Muscle of leg (tissue), 16 donors: ENCODE results near the gene TSBP1. TPM values are rescaled to one million over a fixed set of nuclear protein-coding genes. Genes with fewer than 3 reads are reported as not detected.

Experiments
- DNase-seq: peaks from one replicate; pipeline ENCODE4 v3.0.0; 2013
- H3K27ac ChIP-seq: one replicate; pipeline ENCODE4 v1.5.1; 2013; ENCODE audit warnings: mild to moderate bottlenecking, low read length, control low read depth
- H3K27me3 ChIP-seq: one replicate; pipeline ENCODE4 v1.6.1; 2013; ENCODE audit warnings: low read length; ENCODE audit not compliant: control insufficient read depth, insufficient read depth
- H3K36me3 ChIP-seq: one replicate; pipeline ENCODE4 v1.6.1; 2013; ENCODE audit warnings: low read length; ENCODE audit not compliant: control insufficient read depth, insufficient read depth
- H3K4me1 ChIP-seq: one replicate; pipeline ENCODE4 v1.6.1; 2013; ENCODE audit warnings: low read length; ENCODE audit not compliant: control insufficient read depth, insufficient read depth
- H3K4me3 ChIP-seq: one replicate; pipeline ENCODE4 v1.5.1; 2013; ENCODE audit warnings: low read length, control low read depth
- H3K9me3 ChIP-seq: replicated peaks from 2 replicates; pipeline ENCODE4 v1.6.1; 2013; ENCODE audit warnings: low read depth, low read length; ENCODE audit not compliant: control insufficient read depth
- WGBS: methylation state at CpG from one replicate; pipeline ENCODE4 v1.1.5; 2013; ENCODE audit warnings: missing lambda C conversion rate; ENCODE audit not compliant: insufficient coverage; 5-methylcytosine and 5-hydroxymethylcytosine counted together
- long read RNA-seq, 11 donors: transcript quantifications; one replicate each; lab custom pipeline, GENCODE V29; 2026
- polyA plus RNA-seq, 8 donors: library from polyadenylated mRNA; unstranded; fragments of 120-200 nt; gene quantifications; one replicate each; pipeline versions ENCODE4 v1.2.1 to v1.2.3, GENCODE V29; 2013; ENCODE audit warnings: inconsistent platforms in 1 of 8, low replicate concordance in 1 of 8; ENCODE audit not compliant: insufficient read length in 8 of 8, insufficient read depth in 1 of 8
- total RNA-seq: library from RNA; stranded (reverse); fragments of 120-200 nt; gene quantifications from one replicate; pipeline ENCODE4 v1.2.4, GENCODE V29; 2013

The TSBP1 gene, protein sequence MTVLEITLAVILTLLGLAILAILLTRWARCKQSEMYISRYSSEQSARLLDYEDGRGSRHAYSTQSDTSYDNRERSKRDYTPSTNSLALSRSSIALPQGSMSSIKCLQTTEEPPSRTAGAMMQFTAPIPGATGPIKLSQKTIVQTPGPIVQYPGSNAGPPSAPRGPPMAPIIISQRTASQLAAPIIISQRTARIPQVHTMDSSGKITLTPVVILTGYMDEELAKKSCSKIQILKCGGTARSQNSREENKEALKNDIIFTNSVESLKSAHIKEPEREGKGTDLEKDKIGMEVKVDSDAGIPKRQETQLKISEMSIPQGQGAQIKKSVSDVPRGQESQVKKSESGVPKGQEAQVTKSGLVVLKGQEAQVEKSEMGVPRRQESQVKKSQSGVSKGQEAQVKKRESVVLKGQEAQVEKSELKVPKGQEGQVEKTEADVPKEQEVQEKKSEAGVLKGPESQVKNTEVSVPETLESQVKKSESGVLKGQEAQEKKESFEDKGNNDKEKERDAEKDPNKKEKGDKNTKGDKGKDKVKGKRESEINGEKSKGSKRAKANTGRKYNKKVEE
- total RNA-seq: not detected
- polyA plus RNA-seq: under 1 TPM in 2 of 8 donors, not detected in 6; 0.07 to 0.09 TPM
- long read RNA-seq, donor 1: 0 reads
- long read RNA-seq, donor 2: 0 reads
- long read RNA-seq, donor 3: 0 reads
- long read RNA-seq, donor 4: 0 reads
- long read RNA-seq, donor 5: 0 reads
- long read RNA-seq, donor 6, partial matches to known transcripts: 14 of 14 reads
- long read RNA-seq, donor 6, other reads (novel, unspliced or antisense): 0 of 14 reads
- long read RNA-seq, donor 7: 0 reads
- long read RNA-seq, donor 8, partial matches to known transcripts: 9 of 9 reads
- long read RNA-seq, donor 8, other reads (novel, unspliced or antisense): 0 of 9 reads
- long read RNA-seq, donor 9: 0 reads
- long read RNA-seq, donor 10: 0 reads
- long read RNA-seq, donor 11: 0 reads

DNA sequence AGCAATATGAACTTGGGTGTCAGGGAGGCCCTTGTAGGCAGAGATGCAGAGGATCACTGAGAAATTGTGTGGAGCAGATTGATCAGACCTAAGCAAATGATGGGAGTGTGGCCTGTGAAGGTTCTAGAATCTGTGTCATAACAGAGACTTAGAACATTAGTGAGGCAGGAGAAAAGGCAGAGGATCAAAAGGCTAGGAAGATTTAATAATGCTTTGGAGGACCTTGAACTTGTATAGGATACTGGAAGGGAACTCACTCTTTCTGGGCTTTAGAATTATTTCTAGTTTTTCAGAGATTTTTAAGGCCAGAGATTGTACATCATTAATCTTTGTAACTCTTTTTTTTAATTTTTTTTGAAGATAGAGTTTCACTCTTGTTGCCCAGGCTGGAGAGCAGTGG lies at the start of gene TSBP1:
TSS of gene TSBP1 (minus strand) at position 101 of the 400 bp plus-strand sequence. CDS start 197 bp downstream, outside the sequence.
- Histone ChIP-seq H3K27me3 (no peaks in the 10 kb centered on the region), H3K36me3 (no peaks in the 10 kb centered on the region), H3K9me3 (no peaks in the 10 kb centered on the region), H3K4me1 (no peaks in the 10 kb centered on the region), H3K4me3 (no peak within 1 kb of the TSS), H3K27ac (peak within 1 kb of the TSS; percentile 13)
- no peak for DNase-seq

DNA sequence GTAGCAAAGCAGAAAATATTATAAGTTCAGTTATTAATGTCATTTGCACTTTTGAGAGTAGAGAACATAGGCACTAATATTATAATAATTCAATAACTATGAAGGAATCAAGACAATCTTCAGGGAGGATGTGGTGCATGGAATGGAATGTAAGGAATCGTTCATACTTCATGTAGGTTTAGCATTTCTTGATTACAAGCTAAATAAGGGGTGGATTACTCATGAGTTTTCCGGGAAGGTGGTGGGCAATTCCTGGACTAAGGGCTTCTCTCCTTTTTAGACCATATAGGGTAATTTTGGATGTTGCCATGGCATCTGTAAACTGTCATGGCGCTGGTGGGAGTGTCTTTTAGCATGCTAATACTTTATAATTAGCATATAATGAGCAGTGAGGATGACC lies 44.3 kb upstream of the TSBP1 start:
- Histone ChIP-seq H3K27ac (no peak overlapping the region), H3K27me3 (peaks cover 39% of the 10 kb centered on the region), H3K4me3 (no peak overlapping the region), H3K9me3 (no peaks in the 10 kb centered on the region), H3K4me1 (peaks cover 3% of the 10 kb centered on the region), H3K36me3 (no peaks in the 10 kb centered on the region)
- DNase-seq: no peak
- WGBS: no CpG with 5 or more reads among the region's 3 CpGs

DNA sequence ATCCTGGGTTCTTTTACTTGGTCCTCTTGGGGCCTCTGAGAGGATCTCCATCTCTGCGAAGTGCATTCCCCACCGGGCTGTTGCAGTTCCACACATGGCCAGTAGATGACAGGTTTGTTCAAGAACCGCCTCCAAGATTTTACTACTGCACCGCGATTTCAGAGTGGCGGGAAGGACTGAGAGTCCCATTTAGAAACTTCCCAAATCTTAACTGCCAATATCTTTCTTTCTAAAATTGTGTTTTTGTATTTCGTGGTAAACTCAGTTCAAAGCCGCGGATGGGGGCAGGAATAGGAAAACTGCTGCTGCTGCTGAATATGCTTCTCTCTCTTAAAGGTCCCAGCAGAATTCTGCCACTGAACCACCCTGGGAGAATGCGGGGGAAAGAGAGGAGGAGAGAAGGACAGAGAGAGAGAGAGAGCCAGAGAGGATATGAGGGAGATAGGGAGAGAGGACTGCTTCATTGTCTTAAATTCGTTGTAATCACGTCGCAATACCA lies 43.9 kb upstream of the TSBP1 start:
- DNase-seq: peak; percentile 79
- Histone ChIP-seq H3K4me3 (no peak overlapping the region), H3K27me3 (peaks cover 35% of the 10 kb centered on the region), H3K9me3 (no peaks in the 10 kb centered on the region), H3K4me1 (peaks cover 3% of the 10 kb centered on the region), H3K27ac (no peak overlapping the region), H3K36me3 (no peaks in the 10 kb centered on the region)
- 0% methylated on average over 3 of the region's 13 CpGs for WGBS

DNA sequence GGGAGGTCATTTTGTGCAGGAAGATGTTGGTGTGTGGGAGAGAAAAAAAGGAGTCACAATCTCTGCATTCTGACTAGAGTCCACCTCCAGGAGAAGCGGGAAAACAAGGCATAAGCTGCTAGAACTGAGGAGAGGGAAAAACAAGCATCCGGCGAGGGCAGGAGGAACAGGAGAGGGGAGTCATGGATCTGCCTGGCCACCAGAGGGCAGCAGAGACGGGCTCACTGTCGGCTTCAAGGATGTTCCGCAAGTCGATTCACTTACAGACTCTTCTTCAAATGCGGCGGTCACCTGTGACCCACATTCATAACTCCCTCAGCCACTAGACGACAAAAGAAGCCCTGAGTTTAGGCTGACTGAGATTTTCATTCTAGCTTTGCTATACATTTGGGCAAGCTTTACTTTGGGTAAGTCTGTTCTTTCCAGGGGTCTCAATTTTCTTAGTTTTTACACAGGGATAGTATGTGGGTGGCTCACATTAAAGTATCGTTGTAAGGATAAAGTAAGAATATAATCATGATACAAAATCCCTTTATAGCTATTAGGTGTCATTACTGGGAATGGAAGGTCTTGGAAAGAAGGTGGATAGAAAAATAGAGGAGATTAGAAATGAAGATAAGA lies 41.8 kb upstream of the TSBP1 start:
- Histone ChIP-seq H3K36me3 (no peaks in the 10 kb centered on the region), H3K27ac (no peak overlapping the region), H3K27me3 (peaks cover 34% of the 10 kb centered on the region), H3K9me3 (no peaks in the 10 kb centered on the region), H3K4me1 (peaks cover 3% of the 10 kb centered on the region), H3K4me3 (no peak overlapping the region)
- DNase-seq: peak; percentile 70
- whole genome bisulfite sequencing: 0% methylated on average over 3 of the region's 11 CpGs

DNA sequence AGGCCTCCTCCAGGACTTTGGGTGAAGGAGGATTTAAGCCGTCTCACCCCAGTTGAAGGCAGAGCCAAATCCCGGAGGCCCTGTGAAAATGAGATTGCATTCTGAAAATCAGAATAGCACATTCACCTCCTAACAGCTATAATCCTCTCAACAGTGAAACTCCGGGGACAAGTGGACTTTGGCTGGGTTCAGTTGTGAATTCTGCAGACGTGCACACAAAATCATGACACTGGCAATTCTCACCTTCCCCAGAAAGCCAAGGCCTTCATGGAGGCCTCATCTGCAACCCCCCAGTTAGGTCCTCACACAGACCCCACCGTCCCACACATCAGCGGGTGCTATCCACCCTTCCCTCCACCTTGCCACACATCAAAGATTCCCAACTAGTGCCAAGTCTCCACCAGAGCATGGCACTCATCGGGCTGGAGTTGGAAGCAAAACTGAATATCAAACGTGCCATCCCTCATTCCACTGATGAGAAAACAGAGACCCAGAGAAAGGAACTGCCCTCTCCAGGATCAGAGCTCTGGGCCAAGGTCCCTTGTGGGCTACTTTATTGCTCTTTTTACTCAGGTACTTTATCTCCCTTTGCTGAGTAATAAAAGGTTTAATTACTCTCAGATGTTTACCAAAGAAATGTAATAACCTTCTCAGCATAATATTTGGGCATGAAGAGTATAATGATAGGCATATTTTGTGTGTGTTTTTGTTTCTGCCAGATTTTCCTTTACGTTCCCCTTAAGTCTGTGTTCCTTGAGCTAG lies 40.0 kb upstream of the TSBP1 start:
- no peak overlapping the region for H3K4me3 ChIP-seq
- H3K27me3 ChIP-seq: peaks cover 42% of the 10 kb centered on the region
- WGBS: 69% methylated on average over 5 of the region's 9 CpGs
- H3K4me1 ChIP-seq: peaks cover 3% of the 10 kb centered on the region
- no peaks in the 10 kb centered on the region for H3K9me3 ChIP-seq
- no peaks in the 10 kb centered on the region for H3K36me3 ChIP-seq
- no peak for DNase-seq
- H3K27ac ChIP-seq: no peak overlapping the region

DNA sequence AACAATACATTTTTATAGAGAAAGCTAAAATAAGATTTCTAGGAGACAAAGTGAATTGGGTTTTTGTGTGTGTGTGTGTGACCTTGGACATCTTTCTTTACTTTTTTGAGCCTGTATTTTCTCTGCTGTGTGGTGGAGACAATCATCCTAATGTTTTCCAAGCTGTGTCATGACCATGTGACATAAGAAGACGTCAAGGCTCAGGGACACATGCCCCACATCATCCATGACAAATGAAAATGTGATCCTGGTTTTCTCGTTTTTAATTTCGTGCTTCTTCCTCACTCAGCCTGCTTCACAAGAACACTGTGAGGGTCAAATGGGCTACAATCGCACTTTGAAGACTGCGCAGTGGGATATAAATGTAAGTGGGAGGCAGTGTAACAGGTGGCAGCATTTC lies 39.2 kb upstream of the TSBP1 start:
- peaks cover 3% of the 10 kb centered on the region for H3K4me1 ChIP-seq
- no peak overlapping the region for H3K4me3 ChIP-seq
- H3K36me3 ChIP-seq: no peaks in the 10 kb centered on the region
- no peak overlapping the region for H3K27ac ChIP-seq
- no CpG with 5 or more reads among the region's 5 CpGs for WGBS
- DNase-seq: no peak
- peaks cover 42% of the 10 kb centered on the region for H3K27me3 ChIP-seq
- H3K9me3 ChIP-seq: no peaks in the 10 kb centered on the region

DNA sequence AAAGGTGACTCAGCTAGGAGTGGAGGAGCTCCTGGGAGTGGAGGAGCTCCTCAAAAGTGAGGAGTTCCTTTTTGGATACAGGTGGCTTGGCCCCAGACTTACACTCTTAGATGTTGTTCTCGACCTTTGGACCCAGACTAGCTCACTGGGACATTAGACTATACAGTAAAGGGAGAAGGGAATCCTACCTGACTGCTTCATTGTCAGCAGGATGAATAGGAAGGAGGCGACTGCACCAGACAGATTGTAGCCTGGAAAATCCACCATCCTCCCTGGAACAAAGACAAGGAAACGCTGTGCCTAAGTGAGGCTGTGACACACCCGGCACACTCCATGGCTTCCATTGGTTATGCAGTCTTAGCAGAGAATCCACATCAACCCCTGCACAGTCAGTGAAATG lies 35.2 kb upstream of the TSBP1 start, which contains the start of gene BTNL2:
TSS of gene BTNL2 (minus strand) at position 325 of the 400 bp plus-strand sequence. CDS start at position 267, 58 bp downstream.
- H3K27me3 ChIP-seq: peaks cover 28% of the 10 kb centered on the region
- no peaks in the 10 kb centered on the region for H3K9me3 ChIP-seq
- DNase-seq: no peak
- no peaks in the 10 kb centered on the region for H3K4me1 ChIP-seq
- H3K27ac ChIP-seq: no peak within 1 kb of the TSS
- H3K4me3 ChIP-seq: no peak within 1 kb of the TSS
- 43% methylated on average over 2 of the region's 4 CpGs for WGBS
- H3K36me3 ChIP-seq: no peaks in the 10 kb centered on the region

DNA sequence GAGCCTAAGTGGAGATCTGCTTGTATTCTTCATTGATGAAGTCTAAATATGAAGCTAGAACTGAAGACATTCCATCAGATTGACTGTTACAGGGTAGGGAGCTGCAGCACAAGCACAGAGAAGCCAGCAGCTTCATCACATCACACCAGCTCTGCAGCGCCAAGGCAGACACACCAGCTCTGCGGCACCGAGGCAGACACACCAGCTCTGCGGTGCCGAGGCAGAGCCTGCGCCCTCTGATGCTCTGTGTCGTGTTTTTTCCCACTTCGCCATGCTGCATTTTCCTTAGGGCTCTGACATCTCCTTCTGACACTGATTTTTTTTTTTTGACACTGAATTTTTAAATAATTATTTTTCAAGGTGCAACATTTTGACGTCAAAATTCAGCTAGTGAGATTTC lies 34.5 kb upstream of the TSBP1 start:
- H3K9me3 ChIP-seq: no peaks in the 10 kb centered on the region
- no peak for DNase-seq
- 73% methylated on average over 7 of the region's 9 CpGs for WGBS
- H3K4me3 ChIP-seq: no peak overlapping the region
- no peaks in the 10 kb centered on the region for H3K4me1 ChIP-seq
- H3K36me3 ChIP-seq: no peaks in the 10 kb centered on the region
- H3K27ac ChIP-seq: no peak overlapping the region
- peaks cover 25% of the 10 kb centered on the region for H3K27me3 ChIP-seq

DNA sequence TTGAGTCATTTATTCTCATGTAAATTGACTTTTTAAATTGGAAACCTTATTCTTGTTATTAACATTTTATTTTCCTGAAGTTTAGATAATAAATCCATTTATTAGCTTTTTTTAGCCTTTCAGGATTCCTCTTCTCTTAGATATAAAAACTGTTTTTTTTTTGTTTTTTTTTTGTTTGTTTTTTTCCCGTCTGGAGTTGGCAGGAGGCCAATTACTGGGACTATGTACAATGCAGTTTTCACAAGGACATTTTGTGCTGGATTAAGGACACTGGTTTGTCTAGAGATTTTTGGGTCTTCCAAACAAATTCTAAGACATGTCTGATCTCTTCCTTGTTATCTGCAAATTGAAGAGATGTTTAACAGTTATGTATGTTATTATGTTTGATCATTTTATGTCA lies 34.0 kb upstream of the TSBP1 start:
- Histone ChIP-seq H3K27ac (no peak overlapping the region), H3K36me3 (no peaks in the 10 kb centered on the region), H3K4me1 (no peaks in the 10 kb centered on the region), H3K4me3 (no peak overlapping the region), H3K27me3 (peaks cover 25% of the 10 kb centered on the region), H3K9me3 (no peaks in the 10 kb centered on the region)
- WGBS: no CpG with 5 or more reads among the region's 1 CpG
- DNase-seq: no peak
